ENCODE measurements around the gene KLHL29. TPM values are rescaled to one million over a fixed set of nuclear protein-coding genes. Genes with fewer than 3 reads are reported as not detected.

KLHL29 gene
- total and polyA plus RNA-seq, 2 experiments from 2014 or later: 1.5 to 6.5 TPM

DNA sequence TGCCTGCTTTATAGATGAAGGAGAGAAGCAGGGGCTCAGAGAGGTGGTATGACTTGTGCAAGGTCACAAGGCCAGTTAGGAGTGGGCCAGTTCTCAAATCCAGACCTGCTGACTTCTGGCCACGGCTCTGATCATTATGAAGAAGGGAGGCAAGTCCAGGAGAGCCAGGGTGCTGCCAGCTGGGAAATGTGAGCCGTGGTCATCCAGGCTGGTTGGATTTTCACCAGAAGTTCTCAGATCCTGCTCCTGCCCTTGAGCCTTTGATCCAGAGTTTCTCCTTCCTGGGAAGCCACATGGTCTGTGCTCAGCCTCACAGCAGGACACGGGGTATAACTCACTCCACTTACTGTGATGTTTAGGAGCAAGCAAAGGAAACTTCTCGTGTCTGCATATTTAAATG is 239.9 kb downstream of the KLHL29 start:
- DNase-seq (ENCODE audit: low spot score): no peak
- Mint-ChIP-seq H3K9me3 (peaks cover 14% of the 10 kb centered on the region), H3K36me3 (ENCODE audit: low read depth) (peaks cover 7% of the 10 kb centered on the region; the same call in 2 of the 3 replicates), H3K4me1 (peaks cover 26% of the 10 kb centered on the region), H3K4me3 (no peak overlapping the region), H3K27me3 (ENCODE audit: insufficient read depth, low read depth, poor library complexity) (peaks cover 11% of the 10 kb centered on the region), H3K27ac (no peak overlapping the region)
- no peak overlapping the region for H2AFZ ChIP-seq
- H3K4me2 ChIP-seq: no peak overlapping the region
- H3K27ac ChIP-seq (ENCODE audit: low read depth): no peak overlapping the region
- H3K27me3 ChIP-seq (ENCODE audit: insufficient read depth): no peaks in the 10 kb centered on the region
- no peaks in the 10 kb centered on the region for H3K36me3 ChIP-seq (ENCODE audit: insufficient read depth)
- no peaks in the 10 kb centered on the region for H4K20me1 ChIP-seq (replicated peaks; ENCODE audit: insufficient read depth)
- H3K4me3 ChIP-seq: no peak overlapping the region
- no peak for ATAC-seq
- no peaks in the 10 kb centered on the region for H3F3A ChIP-seq (replicated peaks; ENCODE audit: low read depth)
- no peak for TF ChIP-seq EZH2 (IDR thresholded peaks at IDR 0.05; ENCODE audit: low read depth, unreplicated experiment)
- TF ChIP-seq, protein P1, sequence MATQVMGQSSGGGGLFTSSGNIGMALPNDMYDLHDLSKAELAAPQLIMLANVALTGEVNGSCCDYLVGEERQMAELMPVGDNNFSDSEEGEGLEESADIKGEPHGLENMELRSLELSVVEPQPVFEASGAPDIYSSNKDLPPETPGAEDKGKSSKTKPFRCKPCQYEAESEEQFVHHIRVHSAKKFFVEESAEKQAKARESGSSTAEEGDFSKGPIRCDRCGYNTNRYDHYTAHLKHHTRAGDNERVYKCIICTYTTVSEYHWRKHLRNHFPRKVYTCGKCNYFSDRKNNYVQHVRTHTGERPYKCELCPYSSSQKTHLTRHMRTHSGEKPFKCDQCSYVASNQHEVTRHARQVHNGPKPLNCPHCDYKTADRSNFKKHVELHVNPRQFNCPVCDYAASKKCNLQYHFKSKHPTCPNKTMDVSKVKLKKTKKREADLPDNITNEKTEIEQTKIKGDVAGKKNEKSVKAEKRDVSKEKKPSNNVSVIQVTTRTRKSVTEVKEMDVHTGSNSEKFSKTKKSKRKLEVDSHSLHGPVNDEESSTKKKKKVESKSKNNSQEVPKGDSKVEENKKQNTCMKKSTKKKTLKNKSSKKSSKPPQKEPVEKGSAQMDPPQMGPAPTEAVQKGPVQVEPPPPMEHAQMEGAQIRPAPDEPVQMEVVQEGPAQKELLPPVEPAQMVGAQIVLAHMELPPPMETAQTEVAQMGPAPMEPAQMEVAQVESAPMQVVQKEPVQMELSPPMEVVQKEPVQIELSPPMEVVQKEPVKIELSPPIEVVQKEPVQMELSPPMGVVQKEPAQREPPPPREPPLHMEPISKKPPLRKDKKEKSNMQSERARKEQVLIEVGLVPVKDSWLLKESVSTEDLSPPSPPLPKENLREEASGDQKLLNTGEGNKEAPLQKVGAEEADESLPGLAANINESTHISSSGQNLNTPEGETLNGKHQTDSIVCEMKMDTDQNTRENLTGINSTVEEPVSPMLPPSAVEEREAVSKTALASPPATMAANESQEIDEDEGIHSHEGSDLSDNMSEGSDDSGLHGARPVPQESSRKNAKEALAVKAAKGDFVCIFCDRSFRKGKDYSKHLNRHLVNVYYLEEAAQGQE (IDR thresholded peaks at IDR 0.05; ENCODE audit: unreplicated experiment): no peak
- no peaks in the 10 kb centered on the region for H3K79me2 ChIP-seq (replicated peaks; ENCODE audit: insufficient read depth)
- no peaks in the 10 kb centered on the region for H3K9me2 ChIP-seq (ENCODE audit: insufficient read depth)
- H3K4me1 ChIP-seq (ENCODE audit: insufficient read depth): no peaks in the 10 kb centered on the region

GRCh38 chr2:23625726-23626125 is 240.7 kb downstream of the KLHL29 start:
- peaks cover 10% of the 10 kb centered on the region for H3K27me3 Mint-ChIP-seq (ENCODE audit: insufficient read depth, low read depth, poor library complexity)
- no peaks in the 10 kb centered on the region for H3K79me2 ChIP-seq (replicated peaks; ENCODE audit: insufficient read depth)
- H3K9me3 Mint-ChIP-seq: peaks cover 14% of the 10 kb centered on the region
- TF ChIP-seq, protein P1 (IDR thresholded peaks at IDR 0.05; ENCODE audit: unreplicated experiment): no peak
- TF ChIP-seq ZNF331 (CRISPR knock-in tag; IDR thresholded peaks at IDR 0.05; ENCODE audit: low read depth) (no peak), POLR2AphosphoS5 (IDR thresholded peaks at IDR 0.05; ENCODE audit: low read depth) (no peak), EZH2 (IDR thresholded peaks at IDR 0.05; ENCODE audit: low read depth, unreplicated experiment) (no peak), NANOG (IDR thresholded peaks at IDR 0.05; ENCODE audit: borderline replicate concordance) (no peak), ETS1 (IDR thresholded peaks at IDR 0.05) (no peak), JUNB (IDR thresholded peaks at IDR 0.05; ENCODE audit: unreplicated experiment) (no peak), CREB1 (CRISPR knock-in tag; IDR thresholded peaks at IDR 0.05; ENCODE audit: low read depth) (no peak), ZNF114 (CRISPR knock-in tag; IDR thresholded peaks at IDR 0.05) (no peak), EZH2phosphoT487 (IDR thresholded peaks at IDR 0.05; ENCODE audit: unreplicated experiment) (no peak), STAT1 (IDR thresholded peaks at IDR 0.05; ENCODE audit: unreplicated experiment) (no peak)
- TF ChIP-seq, protein P2, sequence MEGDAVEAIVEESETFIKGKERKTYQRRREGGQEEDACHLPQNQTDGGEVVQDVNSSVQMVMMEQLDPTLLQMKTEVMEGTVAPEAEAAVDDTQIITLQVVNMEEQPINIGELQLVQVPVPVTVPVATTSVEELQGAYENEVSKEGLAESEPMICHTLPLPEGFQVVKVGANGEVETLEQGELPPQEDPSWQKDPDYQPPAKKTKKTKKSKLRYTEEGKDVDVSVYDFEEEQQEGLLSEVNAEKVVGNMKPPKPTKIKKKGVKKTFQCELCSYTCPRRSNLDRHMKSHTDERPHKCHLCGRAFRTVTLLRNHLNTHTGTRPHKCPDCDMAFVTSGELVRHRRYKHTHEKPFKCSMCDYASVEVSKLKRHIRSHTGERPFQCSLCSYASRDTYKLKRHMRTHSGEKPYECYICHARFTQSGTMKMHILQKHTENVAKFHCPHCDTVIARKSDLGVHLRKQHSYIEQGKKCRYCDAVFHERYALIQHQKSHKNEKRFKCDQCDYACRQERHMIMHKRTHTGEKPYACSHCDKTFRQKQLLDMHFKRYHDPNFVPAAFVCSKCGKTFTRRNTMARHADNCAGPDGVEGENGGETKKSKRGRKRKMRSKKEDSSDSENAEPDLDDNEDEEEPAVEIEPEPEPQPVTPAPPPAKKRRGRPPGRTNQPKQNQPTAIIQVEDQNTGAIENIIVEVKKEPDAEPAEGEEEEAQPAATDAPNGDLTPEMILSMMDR (conservative IDR thresholded peaks at IDR 0.05; ENCODE audit: low read depth in 2 of 2): no peak

More at GRCh38 chr2:23625726-23626125, 240.7 kb downstream of the KLHL29 start:
- no peak overlapping the region for H3K27ac Mint-ChIP-seq
- Histone ChIP-seq H3K4me2 (no peak overlapping the region), H3F3A (replicated peaks; ENCODE audit: low read depth) (no peaks in the 10 kb centered on the region), H3K9me2 (ENCODE audit: insufficient read depth) (no peaks in the 10 kb centered on the region), H3K27ac (ENCODE audit: low read depth) (no peak overlapping the region), H4K20me1 (replicated peaks; ENCODE audit: insufficient read depth) (no peaks in the 10 kb centered on the region), H2AFZ (no peak overlapping the region), H3K4me3 (no peak overlapping the region), H3K4me1 (ENCODE audit: insufficient read depth) (no peaks in the 10 kb centered on the region), H3K36me3 (ENCODE audit: insufficient read depth) (no peaks in the 10 kb centered on the region), H3K27me3 (ENCODE audit: insufficient read depth) (no peaks in the 10 kb centered on the region)
- H3K36me3 Mint-ChIP-seq (ENCODE audit: low read depth): peaks cover 7% of the 10 kb centered on the region; the same call in 2 of the 3 replicates
- peaks cover 20% of the 10 kb centered on the region for H3K4me1 Mint-ChIP-seq
- DNase-seq (ENCODE audit: low spot score) (no peak), ATAC-seq (no peak)
- no peak overlapping the region for H3K4me3 Mint-ChIP-seq
